GM13976 (cell line): ENCODE measurements around the gene PKMYT1.

Experiments
- DNase-seq: peaks from one replicate; pipeline ENCODE4 v3.0.0; 2012; ENCODE audit warnings: low spot score
- in situ Hi-C: fragments of 300-500 bp; cut with MboI; formaldehyde crosslinking; loops from one replicate; pipeline ENCODE4 v1.12.0; 2022; ENCODE audit warnings: low sequenced_read_pairs, mixed read lengths, inconsistent platforms; ENCODE audit not compliant: unreplicated experiment
- TF ChIP-seq, protein P1 (sequence below): IDR thresholded peaks from 2 replicates; pipeline ENCODE4 v1.5.1; 2012; ENCODE audit warnings: borderline replicate concordance, mild to moderate bottlenecking; ENCODE audit not compliant: insufficient read depth; ENCODE audit errors: extremely low read depth, missing control alignments, control extremely low read depth

PKMYT1 gene

DNA sequence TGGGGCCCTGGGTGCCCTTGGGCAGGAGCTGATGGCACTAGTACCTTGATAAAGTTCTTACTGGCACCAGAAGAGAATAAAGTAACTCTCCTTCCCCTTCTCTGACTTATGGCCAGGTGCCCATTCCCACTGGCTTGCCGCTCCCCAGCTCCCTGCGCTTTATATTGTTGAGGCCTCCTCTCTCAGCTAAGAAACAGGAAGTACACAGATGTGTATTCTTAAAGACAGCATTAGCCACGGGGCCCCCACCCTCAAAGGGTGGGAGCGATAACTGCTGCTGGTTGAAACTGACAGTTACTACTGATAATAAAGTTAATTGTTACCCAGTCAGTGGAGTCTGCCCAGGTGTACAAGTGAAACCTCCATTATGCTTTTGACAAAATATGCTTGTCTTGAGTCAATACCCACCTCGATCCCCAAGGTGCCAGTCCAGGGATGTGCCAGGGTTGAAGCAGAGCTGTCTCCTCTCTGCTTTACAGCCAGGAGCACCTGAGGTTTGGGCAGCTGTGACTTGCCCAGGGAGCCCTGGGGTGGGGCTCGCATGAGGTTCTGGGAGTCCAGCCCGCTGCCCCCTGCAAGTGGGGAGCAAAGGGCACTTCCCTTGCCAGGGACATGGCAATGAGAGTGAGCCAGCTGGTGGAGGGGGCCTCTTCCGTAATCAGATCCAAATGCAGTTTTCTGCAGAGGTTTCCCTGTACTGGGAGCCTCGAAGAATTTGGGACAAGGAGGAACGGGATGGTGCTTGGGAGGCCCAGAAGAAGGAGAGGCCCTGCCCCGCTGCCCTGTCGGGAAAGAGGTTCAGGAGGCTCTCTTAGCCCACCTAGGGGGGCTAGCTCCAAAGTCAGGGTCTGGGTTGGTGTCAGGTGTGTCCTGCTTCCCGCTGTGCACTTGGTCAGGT is 27.1 kb upstream of the PKMYT1 start:
- TF ChIP-seq, protein P1, sequence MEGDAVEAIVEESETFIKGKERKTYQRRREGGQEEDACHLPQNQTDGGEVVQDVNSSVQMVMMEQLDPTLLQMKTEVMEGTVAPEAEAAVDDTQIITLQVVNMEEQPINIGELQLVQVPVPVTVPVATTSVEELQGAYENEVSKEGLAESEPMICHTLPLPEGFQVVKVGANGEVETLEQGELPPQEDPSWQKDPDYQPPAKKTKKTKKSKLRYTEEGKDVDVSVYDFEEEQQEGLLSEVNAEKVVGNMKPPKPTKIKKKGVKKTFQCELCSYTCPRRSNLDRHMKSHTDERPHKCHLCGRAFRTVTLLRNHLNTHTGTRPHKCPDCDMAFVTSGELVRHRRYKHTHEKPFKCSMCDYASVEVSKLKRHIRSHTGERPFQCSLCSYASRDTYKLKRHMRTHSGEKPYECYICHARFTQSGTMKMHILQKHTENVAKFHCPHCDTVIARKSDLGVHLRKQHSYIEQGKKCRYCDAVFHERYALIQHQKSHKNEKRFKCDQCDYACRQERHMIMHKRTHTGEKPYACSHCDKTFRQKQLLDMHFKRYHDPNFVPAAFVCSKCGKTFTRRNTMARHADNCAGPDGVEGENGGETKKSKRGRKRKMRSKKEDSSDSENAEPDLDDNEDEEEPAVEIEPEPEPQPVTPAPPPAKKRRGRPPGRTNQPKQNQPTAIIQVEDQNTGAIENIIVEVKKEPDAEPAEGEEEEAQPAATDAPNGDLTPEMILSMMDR, result no peak
- in situ Hi-C loops, result no loop called here
- DNase-seq, result no peak

DNA sequence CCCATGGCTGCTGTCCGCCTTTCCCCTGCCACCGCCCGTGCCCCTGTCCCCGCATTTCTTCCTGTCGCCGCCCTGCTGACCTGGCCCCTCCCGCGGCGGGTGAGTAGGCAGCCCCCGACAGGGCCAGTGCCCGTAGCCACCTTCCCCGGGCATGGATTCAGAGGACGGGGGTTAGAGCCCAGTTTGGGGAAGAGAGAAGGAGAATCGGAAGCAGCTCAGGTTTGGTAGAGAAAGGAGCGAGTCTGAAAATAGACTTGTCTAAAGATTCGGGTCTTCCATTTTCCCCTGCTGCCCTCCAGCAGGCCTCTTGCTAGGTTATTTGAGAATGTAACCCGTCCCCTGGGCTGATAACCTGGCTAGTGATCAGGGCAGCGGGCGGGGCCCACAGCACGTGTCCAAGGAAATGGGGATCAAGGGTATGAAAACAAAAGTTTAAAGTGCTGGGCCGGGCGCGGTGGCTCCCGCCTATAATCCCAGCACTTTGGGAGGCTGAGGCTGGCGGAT is 24.6 kb upstream of the PKMYT1 start:
- no peak for DNase-seq
- TF ChIP-seq, protein P1, result no peak
- in situ Hi-C loops, result no loop called here

DNA sequence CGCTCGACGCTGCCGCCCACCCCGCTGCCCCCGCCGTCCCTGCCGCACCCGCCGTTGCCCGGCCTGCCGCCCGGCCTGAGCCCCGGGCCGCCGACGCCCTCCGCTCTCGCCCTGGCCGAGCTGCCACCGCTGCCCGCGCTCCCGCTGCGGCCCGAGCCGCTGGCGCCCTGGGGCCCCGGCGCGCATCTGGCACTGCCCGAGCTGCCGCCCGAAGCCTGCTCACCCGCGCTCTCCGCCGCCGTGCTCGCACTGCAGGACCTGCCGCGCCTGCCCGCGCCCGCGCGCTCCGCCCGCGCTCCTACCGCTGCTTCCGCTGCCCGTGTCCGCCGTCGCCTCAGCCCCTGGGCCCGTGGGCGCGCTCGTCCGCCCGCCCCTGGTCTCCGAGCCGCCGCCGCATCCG is 24.1 kb upstream of the PKMYT1 start:
- no peak for DNase-seq
- in situ Hi-C loops, result no loop called here
- TF ChIP-seq, protein P1, result no peak

DNA sequence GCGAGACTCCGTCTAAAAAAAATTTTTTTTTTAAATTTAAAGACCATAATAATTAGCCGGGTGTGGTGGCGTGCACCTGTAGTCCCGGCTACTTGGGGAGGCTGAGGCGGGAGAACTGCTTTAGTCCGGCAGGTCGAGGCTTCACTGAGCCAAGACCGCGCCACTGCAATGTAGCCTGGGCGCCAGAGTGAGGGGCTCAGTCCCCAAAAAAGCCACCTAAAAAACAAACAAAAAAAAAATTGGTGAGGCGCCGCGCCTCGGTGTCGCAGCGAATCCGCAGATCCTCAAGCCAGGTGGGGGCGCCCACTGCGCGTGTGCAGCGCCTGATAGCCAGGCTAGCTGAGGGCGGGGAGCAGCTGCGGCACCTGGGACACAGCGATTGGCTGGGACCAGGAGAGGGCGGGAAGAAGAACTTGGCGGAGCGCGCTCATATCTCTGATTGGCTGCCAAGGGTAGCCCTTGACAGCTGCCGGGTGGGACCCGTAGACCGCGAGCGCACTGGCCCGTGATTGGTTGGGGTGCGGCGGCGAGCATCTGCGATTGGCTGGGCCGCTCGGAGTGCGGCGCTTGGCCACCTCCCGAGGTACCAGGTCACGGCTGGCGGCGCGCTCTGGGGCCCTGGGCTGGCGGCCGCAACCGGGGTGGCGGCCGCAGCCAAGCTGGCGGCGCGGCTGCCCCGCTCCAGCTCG is 23.5 kb upstream of the PKMYT1 start:
- TF ChIP-seq, protein P1, result peak; percentile 78
- in situ Hi-C loops, result no loop called here

DNA sequence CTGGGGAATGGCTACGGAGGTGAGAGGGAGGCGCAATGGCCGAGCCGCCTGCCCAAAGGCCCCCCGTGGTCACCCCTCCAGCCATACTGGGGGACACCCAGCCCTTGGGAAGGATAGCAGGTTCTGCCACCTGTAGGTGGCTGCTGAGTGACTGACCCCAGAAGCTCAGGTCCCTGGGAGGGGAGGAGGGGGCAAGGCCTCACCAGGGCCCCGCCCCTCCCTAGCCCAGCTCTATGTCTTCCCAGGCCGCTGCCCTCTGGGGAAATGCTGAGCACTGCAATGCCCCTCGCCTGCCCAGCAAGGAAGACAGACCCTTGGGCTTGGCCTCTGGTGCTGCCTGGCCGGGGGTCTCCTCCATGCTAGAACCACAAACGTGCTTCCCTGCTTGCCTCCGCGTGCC is 21.1 kb upstream of the PKMYT1 start:
- TF ChIP-seq, protein P1, result no peak
- in situ Hi-C loops, result no loop called here

More for the DNA sequence above, 23.5 kb upstream of the PKMYT1 start:
- peak; percentile 100 for DNase-seq

DNA sequence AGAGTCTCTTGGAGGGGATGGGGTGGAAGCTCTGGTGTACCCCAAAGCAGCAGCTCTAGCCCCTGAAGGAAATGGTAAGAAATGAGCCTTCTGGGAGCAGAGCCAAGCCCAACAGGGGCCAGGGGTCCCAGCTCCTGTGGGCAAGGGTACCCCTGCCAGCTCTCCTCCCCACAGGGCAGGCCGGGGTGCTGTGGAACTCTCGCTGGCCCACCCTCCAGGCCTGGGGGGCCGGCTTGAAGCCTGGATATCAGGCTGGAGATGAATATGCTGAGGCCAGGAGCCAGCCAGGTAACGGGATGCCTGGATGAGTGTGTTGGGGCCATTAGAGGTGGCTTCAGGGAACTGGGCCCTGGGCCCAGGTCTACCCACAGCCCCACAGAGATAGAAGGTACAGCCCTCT is 20.3 kb upstream of the PKMYT1 start:
- TF ChIP-seq, protein P1, result no peak
- no peak for DNase-seq
- in situ Hi-C loops, result no loop called here

More for the DNA sequence above, 21.1 kb upstream of the PKMYT1 start:
- DNase-seq, result no peak
